HL-60/S4 (cell line): ENCODE measurements around the gene PRSS53.
"Not testable (repeated sequence)": the region's sequence is repeated elsewhere in the genome, so short reads cannot be mapped to it uniquely, and the experiment has no call there.

Source experiments
- in situ Hi-C: fragments of 300-500 bp; cut with MboI; formaldehyde crosslinking; loops from 2 replicates; pipeline ENCODE4 v1.14.3; 2022; ENCODE audit warnings: low sequenced_read_pairs

The PRSS53 gene

DNA sequence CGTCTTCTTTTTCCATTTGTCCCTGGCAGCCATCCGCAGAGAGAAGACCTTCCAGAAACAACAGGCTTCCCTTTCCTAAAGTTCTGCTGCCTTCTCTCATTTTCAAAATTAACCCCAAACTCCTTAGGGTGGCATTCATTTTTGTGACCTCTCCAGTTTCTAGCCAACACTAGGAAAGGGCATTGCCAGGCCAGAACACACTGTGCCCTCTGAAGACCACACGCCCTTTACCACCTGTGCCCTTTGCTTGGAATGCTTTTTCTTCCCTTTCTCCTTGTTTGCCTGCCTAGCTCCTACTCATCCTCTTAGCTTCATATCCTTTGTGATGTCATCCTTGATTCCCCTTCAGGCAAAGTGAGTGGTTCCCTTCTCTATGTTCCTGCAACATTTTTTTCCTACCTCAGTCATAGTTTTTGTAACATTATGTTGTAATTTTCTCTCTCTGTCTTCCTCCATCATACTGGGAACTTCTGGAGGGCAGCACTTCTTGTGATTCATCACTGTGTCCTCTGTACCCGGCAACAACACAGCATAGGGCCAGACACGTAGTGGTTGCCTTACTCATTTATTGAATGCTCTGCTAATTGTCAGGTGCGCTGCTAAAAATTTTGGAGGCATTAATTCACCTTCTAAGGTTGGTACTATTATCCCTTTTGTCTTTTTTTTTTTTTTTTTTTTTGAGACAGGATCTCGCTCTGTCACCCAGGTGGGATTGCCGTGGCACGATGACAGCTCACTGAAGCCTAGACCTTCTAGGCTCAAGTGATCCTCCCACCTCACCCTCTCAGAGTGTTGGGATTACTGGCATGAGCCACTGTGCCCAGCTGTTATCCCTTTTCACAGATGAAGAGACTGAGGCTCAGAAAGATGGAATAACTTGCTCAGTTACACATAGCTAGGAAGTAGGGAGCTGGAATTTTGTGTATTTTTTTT lies 29.7 kb upstream of the PRSS53 start:
- in situ Hi-C loops: no loop called here

DNA sequence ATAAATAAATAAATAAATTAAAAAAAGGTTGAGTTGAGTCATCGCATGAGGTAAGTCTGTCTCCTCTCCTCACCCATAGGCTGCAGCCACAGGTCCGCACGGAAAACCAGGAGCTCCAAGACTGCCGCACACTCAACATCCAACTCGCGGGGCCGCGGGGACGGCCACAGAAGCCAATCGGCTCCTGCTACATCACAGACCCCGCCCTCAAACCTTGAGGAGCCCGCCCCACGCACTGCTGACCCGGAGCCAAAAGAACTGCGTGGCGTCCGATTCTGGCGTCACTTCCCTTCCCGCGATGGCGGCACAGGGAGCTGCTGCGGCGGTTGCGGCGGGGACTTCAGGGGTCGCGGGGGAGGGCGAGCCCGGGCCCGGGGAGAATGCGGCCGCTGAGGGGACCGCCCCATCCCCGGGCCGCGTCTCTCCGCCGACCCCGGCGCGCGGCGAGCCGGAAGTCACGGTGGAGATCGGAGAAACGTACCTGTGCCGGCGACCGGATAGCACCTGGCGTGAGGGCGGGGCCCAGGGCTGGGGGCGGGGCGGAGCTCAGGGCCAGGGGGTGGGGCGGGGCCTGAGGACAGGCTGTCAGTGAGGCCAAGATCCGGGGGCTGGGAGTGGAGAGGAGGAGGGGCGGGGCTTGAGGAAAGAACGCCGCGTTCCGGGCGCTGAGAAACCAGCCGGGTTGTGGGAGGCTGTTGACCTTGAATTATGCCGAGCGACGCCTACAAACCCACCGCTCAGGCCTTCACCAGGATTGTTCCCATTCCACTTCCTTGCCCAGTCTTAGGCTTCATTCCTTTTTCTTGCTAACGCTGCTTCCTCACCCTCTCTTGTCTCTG lies 28.9 kb upstream of the PRSS53 start, which contains the start of gene KAT8:
TSS of gene KAT8 (plus strand) at position 281 of the 839 bp plus-strand sequence. CDS start at position 299, 18 bp downstream.
- in situ Hi-C loops: no loop called here

DNA sequence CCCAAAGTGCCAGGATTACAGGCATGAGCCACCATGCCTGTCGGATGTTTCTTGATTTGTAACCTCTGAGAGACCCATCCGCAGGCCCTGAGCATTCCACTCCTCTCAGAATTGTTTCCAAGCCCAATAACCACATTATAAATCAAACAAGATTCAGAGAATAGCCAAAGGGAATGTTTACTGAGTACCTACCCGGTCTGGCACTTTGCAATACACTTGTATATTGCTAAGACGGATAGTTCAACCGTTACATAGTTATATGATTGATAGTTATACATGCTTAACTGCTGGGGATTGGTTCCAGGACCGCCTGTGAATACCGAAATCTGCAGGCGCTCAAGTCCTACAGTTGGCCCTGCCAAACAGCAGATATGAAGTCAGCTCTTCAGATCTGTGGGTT lies 25.7 kb upstream of the PRSS53 start:
- in situ Hi-C loops: no loop called here

DNA sequence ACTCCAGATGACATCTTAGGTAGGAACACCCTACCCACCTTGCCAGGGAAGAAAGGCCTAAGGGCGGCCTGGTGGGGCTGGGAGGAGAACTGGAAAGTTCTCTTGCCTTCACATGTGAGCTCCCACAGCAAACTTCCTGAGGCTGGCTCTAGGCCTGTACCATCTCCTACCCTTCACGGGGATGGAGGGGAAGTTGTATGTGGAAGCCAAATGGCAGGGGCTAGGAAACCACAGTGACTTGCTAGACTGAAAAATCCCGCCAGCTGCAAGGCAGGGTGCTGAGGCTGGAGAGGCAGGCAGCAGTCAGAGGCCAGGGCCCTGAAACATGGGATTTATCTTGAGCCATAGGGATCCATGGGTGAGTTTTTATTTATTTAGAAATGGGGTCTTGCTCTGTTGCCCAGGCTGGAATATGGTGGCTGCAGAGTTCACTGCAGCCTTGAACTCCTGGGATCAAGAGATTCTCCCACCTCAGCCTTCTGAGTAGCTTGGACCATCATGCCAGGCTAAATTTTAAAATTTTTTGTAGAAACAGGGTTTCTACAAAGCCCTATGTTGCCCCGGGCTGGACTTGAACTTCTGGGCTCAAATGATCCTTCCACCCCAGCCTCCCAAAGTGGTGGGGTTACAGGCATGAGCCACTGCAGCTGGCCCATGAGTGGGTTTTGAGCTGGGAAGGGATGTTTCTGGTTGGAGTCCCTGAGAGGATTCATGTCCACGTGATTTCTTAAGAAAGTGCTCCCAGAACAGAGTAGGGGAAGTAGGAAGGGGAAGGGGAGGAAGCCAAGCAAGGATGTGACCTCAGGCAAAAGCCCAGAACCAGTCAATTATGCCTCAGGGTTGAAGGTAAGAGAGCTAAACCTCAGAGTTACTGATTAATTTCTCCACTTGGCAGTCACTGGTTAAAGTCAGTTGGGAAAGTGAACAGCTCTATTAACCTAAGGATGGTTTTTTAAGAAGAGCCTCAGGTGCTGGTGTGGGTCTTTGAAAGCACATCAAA lies 24.7 kb upstream of the PRSS53 start:
- in situ Hi-C loops: no loop called here

DNA sequence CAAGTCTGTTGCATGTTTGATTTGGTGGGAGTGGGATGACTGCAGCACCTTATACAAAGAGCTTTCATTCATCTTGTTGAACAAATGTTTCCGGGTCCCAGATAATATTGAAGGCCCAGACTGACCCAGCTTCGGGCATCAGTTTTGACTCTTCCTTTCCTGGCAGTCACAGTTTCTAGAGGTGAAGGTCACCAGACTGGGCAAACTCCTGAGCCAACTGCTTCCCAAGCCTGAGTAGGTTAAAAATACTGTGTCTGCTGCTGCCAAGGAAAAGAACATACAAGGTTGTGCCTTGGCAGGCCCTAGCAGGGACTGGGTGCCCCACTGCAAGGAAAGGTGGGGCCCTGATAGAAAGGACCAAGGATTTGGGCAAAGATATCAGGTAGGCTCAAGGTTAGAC lies 24.0 kb upstream of the PRSS53 start:
- in situ Hi-C loops: no loop called here

DNA sequence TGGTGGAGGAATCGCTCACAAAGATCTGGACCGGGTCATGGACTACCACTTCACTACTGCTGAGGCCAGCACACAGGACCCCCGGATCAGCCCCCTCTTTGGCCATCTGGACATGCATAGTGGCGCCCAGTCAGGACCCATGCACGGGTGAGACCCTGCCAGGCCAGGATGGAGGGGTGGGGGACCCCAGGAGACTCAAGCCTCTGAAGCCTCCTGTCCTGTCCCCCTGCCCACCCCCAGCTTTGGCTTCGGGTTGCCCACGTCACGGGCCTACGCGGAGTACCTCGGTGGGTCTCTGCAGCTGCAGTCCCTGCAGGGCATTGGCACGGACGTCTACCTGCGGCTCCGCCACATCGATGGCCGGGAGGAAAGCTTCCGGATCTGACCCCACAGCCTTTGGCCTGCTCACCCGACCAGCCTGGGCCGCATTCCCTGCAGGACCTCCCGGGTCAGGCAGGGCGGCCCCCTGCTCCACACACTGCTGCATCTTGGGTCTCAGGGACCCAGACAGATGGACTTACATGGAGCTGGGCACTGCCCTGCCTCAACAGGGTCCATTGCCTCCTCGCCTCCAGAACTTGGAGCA lies 23.2 kb upstream of the PRSS53 start:
- in situ Hi-C loops: no loop called here

DNA sequence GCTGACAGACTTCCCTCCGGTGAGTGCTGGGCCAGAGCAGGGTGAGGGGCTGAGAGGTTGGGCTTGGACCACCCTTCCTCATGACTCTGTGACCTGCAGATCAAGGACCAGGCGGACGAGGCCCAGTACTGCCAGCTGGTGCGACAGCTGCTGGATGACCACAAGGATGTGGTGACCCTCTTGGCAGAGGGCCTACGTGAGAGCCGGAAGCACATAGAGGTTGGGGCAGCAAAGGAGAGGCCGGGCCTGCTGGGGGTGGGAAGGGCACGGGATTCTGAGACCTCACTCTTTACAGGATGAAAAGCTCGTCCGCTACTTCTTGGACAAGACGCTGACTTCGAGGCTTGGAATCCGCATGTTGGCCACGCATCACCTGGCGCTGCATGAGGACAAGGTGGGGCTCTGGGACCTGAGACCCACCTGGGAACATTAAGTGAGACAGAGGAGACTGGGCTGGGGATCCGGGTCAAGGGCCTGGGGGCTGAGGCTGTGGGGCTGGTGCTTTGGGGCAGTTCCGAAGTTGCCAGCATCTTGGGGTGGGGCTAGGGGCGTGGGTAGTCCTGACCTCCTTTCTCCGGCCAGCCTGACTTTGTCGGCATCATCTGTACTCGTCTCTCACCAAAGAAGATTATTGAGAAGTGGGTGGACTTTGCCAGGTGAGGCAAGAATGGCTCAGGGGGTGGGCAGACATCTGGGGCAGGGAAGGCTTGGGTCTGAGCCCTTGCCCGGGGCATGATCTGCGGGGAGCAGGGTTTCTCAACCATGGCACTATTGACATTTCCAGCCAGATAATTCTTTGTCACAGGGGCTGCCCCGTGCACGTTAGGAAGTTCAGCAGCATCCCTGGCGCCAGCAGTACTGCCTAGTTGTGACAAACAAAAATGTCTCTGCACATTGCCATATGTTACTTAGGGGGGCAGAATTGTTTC lies 21.6 kb upstream of the PRSS53 start:
- in situ Hi-C loops: no loop called here

DNA sequence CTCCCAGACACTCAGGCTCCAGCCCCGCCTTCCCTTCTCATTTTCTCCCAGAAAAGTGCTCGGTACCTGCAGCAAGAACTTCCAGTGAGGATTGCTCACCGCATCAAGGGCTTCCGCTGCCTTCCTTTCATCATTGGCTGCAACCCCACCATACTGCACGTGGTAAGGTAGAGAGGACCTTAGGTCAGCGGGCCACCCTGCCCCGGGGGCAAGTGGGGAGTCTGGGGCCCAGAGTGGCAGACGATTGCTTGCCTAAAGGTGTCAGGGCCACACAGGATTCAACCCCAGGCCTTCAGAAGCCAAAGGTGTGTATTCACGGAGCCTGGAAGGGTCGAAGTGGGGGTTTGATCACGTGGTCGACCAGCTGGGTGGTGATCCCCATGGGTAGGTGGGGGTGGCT lies 20.9 kb upstream of the PRSS53 start:
- in situ Hi-C loops: no loop called here

DNA sequence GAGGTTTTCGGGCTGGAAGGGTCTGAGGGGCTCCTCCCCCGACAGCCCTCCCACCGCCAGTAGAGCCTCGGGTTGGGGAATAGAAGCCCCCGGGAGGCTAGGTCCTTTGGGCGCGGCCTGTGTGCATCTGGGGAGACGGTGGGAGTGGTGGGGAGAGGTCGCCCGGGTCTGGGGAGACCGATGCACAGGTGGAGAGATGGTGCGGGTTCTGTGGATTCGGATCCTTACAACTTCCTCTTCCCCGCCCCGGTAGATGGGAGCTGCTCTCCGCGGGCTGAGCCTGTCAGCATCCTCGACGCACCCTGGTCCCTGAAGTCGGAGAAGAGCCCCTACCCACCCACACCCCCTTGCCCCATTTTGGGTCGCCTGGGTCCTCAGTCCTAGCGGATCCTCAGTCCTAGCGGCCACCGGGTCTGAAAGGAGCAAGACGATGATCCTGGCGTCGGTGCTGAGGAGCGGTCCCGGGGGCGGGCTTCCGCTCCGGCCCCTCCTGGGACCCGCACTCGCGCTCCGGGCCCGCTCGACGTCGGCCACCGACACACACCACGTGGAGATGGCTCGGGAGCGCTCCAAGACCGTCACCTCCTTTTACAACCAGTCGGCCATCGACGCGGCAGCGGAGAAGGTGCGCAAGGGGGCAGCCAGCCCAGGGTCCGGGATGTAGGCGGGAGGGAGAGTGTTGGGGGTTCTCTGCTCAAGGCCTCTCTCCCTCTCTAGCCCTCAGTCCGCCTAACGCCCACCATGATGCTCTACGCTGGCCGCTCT lies 20.2 kb upstream of the PRSS53 start:
- in situ Hi-C loops: no loop called here

DNA sequence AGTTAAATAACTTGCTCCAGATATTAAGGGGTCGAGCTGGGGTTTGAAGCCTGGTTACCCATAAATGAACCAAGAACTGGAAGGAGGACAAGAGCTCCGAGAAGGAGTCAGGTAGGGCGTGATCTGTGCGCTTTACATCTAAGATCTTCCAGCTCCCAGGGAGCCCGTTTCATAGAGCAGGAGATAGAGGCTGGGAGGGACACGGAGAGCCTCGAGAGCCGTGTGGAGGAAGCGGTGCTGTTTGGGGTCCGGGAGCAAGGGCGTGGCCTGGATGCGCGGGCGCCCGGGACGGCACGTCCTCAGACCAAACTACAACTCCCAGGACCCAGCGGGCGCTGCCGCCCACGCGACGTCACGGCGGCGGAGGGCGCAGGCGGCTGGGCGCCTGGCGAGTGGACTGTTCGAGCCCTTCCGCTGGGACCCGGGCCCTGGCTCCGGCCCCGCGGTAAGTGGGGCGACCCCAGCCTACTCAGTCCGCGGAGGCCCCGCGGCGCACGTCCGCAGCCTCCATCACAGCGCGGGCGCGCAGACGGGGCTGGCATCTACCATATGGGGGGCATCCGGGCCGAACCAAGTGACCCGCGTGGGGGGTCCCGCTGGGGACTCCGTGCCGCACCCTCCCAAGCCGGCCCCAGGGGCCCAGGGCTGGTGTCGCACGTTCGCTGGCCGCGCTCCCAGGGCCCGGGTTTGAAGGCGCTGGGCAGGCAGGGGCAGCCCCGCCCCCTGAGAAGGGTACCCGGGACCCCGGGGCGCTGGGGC lies 19.5 kb upstream of the PRSS53 start, which contains the start of gene BCKDK:
TSS of gene BCKDK (plus strand) at position 352 of the 759 bp plus-strand sequence. CDS start 838 bp downstream, outside the sequence.
- in situ Hi-C loops: no loop called here

DNA sequence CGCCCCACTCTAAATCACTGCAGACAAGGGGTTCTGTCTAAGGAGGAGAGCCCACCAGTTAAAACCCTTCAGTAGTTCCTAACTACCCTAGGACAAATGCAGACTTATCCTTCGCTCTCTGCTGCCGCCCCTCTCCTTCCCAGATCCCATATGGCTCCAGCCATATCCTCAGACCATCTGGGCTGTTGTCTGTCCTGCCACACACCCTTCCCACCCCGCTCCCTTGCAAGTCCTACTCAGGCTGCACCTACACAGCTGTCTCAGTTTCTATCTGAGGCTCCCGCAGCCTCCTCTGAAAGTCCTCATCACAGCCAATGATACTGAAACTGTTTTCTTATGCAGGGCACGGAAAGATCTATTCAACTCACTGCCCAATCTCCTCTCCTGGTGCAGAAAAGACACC lies 18.7 kb upstream of the PRSS53 start:
- in situ Hi-C loops: no loop called here

DNA sequence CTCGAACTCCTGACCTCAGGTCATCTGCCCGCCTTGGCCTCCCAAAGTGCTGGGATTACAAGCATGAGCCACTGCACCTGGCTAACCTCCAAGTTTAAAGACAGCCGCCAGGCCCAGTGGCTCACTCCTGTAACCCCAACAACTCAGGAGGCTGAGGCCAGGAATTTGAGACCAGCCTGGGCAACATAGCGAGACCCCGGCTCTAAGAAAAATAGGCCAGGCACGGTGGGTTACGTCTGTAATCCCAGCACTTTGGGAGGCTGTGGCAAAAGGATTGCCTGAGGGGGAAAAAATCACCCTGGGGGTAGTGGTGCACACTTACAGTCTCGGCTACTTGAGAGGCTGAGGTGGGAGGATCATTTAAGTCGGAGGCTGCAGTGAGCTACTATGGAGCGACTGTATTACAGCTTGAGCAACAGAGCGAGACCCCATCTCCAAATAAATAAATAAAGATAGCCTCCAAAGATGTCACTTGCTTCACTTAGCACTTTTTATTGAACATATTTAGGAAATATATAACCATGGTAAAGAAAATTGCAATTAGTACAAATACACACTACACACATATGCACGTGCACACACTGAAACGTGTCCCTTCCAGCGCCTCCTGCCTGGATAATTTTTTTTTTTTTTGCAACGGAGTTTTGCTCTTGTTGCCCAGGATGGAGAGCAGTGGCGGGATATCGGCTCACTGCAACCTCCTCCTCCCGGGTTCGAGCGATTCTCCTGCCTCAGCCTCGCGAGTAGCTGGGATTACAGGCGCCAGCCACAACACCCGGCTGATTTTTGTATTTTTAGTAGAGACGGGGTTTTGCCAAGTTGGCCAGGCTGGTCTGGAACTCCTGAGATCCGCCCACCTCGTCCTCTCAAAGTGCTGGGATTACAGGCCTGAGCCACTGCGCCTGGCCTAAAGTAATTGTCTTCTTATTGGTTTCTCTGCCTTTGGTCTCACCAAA lies 18.0 kb upstream of the PRSS53 start:
- in situ Hi-C loops: no loop called here

DNA sequence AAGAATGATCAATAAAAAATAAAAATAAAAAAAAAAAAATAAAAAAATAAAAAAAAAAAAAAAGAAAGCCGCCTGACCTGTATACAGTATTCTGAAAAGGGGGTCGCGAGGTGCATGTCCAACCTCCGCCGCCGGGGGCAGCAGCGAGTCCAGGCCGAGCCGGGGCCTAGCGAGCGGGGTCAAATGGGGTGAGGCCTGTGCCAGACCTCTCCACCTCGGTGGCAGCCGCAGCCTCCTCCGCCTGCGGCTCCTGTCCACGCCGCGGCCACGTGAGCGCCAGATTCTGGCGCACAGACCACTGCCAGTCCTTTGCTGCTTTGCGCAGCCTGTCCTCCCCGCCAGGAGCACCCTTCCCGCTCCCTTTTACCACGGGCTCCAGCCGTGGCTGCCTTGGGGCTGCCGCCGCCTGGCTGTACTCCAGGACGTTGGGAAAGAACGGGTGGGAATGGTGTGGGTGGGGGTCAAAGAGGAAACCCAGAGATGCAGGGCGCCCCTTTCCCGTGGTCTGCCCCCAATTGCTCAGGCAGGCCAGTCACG lies 17.0 kb upstream of the PRSS53 start:
- in situ Hi-C loops: no loop called here

DNA sequence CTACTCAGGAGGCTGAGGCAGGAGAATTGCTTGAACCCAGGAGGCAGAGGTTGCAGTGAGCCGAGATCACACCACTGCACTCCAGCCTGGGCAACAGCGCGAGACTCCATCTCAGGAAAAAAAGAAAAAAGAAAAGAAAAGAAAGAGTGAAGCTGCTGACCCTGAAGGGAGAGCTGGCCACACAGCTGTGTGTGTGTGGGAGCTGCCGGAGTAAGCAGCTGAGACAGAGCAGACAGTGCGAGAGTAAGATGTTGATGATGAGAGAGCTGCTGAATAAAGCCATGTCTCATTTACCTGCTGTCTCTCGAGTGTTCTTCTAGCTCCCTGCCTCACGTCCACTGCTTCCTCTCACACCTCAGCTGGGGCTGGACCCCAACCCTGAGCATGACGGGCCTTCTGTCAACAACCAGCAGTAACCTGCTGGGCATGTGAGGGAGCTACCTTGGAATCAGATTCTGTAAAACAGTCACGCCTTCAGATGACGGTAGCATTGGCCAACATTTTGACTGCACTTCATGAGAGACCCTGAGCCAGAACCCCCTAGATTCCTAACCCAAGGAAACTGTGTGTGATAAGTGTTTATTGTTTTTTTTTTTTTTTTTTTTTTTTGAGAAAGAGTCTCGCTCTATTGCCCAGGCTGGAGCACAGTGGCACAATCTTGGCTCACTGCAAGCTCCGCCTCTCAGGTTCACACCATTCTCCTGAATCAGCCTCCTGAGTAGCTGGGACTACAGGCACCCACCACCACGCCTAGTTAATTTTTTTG lies 12.3 kb upstream of the PRSS53 start:
- in situ Hi-C loops: not testable (repeated sequence)

DNA sequence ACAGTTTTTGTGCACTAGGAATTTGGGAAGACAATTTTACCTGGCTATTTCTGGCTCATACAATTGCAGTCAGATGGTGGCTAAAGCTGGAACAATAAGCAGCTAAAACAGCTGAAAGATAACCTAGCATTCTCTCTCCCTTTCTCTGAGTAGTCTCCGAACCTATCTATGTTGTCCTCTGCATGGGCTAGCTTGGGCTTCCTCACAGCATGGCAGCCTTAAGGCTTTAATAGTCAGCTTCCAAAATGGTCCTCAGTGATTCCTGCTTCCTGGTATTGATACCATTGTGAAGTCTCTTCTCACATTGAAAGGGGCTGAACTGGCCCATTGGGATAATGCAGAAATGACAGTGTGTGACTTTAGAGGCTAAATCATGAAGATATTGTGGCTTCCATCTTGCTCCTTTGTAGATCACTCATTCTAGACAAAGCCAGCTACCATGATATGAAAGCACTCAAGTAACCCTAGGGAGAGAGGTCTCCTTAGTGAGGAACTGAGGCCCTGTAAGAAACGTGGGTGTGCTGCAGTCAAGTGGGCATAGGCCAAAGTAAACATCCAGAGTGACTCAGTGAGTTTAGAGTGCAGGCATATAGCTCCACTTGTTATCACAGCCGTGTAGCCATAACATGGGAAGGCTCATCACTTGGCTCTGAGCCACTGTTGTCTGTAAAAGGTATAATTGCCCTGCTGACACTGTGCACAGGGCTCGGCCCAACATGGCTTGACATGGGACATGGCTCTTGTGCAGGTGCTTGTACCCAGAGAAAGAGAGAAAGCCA lies 11.3 kb upstream of the PRSS53 start:
- in situ Hi-C loops: no loop called here
